DMS79 (cell line): ENCODE measurements around the gene GPR37L1.
A peak's percentile ranks its signal among the peaks of the same experiment; 100 is the strongest.

Experiments used
- DNase-seq: peaks from one replicate; lab custom pipeline; 2025; lab: John Stamatoyannopoulos, UW

Gene GPR37L1, protein sequence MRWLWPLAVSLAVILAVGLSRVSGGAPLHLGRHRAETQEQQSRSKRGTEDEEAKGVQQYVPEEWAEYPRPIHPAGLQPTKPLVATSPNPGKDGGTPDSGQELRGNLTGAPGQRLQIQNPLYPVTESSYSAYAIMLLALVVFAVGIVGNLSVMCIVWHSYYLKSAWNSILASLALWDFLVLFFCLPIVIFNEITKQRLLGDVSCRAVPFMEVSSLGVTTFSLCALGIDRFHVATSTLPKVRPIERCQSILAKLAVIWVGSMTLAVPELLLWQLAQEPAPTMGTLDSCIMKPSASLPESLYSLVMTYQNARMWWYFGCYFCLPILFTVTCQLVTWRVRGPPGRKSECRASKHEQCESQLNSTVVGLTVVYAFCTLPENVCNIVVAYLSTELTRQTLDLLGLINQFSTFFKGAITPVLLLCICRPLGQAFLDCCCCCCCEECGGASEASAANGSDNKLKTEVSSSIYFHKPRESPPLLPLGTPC

DNA sequence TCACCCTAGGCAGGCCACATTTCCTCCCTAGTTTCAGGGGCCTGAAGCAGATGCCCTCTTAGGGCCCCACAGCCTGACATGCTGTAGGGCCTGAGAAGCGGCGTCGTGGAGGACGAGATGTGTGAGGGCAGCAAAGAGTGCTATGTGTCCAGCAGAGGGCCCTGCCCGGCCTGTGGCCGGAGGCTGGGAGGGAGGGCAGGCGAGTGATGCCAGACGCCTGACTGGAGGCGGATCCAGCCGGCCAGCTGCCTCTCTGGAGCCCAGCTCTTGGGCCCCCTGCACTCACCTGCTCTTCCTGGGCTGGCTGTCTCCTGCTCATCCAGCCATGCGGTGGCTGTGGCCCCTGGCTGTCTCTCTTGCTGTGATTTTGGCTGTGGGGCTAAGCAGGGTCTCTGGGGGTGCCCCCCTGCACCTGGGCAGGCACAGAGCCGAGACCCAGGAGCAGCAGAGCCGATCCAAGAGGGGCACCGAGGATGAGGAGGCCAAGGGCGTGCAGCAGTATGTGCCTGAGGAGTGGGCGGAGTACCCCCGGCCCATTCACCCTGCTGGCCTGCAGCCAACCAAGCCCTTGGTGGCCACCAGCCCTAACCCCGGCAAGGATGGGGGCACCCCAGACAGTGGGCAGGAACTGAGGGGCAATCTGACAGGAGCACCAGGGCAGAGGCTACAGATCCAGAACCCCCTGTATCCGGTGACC lies at the start of gene GPR37L1:
Gene GPR37L1, plus strand, starts transcription at position 279 of the 697 bp plus-strand sequence. Its CDS starts 47 bp downstream, at position 326.
- DNase-seq: no peak

DNA sequence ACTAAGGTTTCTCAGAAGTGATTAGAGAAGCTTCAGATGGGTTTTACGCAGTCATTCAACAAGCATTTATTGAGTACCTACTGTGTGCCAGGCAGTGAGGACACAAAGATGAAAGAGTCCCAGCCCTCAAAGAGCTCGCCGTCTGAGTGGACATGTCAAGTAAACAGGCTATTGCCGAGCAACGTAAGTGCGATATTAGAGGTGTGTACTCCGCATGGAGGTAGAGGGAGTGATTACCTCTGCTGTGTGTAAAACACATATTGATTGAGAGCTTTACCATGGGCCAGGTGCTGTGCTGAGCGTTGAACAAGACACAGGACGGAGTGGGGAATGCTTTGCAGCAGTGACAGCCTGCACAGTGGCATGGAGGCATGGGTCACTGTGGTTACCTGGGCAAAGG lies 49.5 kb upstream of the GPR37L1 start:
- no peak for DNase-seq

DNA sequence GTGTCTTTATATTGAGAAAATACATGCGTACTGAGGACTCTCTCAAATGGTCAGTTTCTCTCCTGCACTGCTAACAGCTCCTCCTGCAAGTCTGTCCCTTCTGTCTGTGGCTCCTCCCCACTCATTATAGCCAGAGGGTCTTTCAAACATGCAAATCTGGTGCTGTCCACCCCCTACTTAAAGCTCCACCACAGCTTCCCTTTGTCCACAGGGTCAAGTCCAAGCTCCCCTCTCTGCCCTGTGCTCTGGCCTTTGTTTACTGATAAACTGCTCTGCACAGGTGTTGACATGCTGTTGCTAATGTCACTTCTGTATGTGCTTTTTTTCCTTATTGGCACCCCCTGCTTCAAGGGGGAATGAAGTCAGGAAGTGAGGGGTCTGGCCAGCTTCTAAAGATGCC lies 47.7 kb upstream of the GPR37L1 start:
- no peak for DNase-seq

DNA sequence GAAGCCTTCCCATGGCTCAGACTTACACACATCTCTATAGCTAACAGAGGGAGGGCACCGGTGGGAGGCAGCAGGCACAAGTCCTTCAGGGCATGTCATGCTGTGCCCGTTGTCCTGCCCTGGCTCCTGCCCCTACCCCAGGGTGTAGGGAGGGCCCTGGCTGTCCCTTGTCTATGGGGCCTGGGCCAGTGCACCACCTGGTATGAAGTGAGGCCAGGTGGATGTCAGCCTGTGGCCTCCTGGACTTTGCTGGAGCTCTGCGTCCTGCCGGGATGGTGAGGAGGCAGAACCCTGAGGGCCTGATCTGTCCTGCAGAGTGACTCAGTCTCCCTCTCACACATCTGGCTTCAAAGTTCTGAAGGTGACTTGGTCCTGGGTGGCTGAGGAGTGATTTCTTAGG lies 47.3 kb upstream of the GPR37L1 start:
- no peak for DNase-seq

DNA sequence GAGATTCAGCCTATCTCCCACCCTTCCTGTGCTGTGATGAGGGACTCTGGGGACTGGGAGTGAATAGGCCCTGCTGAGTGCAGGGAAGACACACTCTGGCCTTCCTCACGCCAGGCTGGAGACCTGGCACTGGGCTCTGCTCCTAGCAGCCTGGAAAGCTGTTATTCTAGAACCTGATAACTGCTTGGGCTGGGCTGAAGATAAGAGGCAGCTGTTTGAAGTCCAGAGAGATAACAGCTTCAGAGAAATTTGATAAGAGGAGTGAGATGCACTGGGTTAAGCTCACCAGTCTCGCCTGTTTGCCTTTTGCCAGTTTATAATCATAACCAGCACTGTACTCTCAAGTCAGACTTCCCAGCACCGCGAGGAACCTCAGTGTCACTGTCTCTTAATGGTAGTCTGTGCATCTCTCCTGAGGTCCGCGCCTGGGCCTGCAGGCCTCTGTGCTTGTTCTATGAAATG lies 46.6 kb upstream of the GPR37L1 start:
- DNase-seq: no peak

DNA sequence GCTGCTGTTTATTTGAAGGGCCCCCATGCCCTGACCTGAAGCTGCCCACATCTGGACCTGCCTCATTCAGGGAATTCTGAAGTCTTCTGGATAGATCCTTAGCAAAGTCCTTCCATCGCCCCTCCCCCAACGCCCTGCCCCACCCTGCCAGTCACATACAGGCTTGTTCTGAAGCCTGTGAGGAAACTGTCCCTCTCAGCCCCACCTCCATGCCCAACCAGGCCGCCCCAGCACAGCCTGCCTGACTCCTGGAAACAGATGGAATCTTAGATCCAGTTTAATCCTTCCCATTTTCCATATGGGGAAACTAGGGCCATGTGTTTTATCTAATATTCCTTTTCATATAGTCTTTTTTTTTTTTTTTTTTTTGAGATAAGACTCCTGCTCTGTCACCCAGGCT lies 44.5 kb upstream of the GPR37L1 start:
- no peak for DNase-seq

DNA sequence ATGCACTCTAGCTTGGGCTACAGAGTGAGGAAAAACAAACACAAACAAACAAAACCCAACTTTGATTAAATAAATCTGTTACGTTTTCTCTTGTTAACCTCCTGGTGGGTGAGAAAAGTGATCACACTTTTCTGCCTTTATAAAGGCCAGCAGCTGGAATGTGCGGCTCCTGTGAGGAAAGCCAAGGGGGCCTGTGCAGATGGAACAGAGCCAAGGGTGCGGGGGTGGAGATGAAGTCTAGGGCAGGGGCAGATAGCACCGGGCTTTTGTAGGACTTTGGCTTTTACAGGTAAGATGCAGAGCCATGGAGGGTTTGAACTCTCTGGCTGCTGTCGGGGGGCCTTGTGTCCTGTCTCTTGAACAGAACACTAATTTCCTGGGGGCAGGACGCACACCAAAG lies 40.7 kb upstream of the GPR37L1 start:
- no peak for DNase-seq

DNA sequence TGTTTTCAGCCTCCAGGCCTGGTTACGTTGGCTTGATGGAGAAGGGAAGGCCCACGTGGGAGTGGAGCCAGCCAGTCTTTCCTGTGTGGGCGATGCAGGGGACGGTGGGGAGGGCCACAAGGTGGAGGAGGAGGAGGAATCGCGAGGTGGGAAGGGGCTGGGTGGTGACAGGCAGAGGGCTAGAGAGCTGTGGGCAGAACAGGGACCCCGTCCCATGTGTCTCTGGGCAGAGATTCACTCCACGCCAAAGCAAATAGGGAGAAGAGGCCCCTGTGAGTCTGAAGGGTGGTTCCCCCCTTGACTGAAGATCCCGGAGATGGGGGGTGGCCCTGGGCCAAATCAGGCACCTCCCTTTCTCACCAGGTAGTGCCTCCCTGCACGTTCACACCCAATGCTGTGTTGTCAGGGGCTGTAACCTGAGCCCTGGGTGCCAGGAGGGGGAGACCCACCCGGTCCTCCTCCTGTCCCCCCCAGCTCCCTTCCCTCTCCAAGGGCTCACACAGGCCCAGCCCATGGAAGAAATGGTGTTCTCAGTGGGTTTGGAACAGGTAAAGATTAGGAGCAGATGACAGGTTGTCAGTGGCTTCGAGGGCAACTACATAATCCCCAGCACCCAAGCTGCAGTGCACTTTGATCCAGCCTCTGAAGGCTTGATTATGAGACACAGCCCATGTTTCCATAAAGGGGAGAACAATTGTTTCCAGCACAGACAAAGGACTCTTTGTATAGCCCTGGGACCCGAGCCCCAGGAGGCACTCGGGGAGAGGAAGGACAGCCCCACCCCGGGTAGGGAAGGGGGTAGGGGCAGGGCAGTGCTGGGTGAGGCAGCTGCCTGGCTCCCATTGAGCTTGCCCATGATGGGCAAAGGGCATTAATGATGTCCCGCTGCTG lies 37.7 kb upstream of the GPR37L1 start:
- peak; percentile 40 for DNase-seq

DNA sequence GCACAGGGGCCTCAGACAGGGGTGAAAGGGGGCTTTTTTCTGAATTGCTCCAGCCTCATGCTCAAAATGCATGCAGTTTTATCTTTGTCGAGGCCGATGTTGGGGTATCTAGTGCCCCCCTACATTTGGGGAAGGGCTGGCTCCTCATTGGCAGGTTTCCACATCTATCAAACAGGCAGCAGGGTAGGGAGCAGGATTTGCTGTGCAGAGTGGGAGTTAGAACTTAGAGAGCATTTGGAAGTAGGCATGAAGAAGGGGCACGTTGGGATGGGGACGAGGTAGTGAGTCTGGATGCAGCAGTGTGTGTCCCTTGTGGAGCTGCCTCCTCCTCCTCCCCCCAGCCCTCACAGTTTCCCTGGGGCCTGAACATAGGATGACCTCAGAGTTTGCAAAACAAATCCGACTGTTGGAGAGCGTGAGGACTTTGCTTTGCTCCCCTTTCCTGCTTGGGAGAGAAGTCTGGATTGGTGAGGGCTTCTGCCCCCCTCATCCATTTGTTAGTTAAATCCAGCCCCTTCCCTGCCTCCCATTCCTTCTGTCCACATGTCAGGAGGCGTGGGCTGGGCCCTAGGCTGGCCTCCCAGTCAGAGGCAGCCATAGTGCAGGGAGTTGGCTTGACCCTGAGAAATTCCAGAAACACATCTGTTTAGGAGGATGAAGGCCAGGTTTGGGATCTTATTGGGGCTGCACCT lies 36.9 kb upstream of the GPR37L1 start:
- no peak for DNase-seq

DNA sequence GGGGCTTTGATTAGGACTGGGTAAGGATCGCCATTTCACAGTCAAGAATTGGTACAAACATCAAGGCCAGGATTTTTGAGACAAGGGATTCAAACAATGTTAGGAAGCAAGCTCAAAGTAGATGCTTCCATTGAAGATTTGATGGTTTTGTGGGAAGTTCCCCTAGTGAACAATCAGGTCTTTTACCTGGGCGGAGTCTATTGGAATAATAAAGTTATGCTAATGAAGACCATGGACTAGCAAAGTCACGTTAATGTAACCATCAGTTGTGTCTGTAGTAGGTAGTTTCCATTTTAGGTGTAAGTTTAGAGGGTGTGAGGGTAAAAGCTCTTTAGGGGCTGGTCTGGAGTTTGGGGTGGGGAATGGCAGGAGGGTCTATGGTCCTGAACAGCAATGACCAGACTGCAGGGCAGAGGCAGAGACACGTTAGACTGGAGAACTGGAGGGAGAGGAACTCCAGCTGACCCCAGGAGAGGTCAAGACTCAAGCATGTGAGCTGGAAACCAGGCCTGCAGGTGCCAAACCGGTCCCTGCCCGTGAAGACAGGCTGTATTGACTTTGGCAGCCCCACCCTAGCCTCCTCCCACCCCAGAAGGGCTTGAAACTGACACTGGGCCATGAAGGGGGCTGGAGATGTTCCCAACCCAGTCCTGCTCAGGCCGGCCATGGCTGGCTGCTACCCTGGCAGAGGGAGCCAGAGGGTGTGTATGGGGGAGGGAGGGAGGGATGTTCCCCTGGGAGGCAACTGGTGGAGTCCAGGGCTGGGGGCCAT lies 36.0 kb upstream of the GPR37L1 start:
- no peak for DNase-seq

DNA sequence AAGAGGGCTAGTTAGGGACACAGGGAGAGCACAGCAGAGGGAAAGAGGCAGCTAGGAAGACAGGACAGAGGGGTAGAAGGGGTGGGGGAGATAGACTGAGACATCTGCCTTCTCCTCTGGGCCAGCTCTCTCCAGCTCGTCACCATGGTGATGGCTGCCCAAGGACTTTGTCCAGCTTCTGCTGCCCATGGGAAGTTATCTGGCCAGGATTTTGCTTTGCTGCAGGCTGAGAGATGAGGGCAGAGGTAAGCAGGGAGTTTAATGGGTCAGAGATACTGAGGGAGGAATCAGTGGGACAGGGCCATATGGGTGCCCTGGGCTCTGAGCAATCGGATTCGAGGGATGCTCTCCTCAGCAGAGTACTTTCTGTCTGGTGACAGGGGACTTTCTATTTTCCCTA lies 34.5 kb upstream of the GPR37L1 start:
- DNase-seq: no peak

DNA sequence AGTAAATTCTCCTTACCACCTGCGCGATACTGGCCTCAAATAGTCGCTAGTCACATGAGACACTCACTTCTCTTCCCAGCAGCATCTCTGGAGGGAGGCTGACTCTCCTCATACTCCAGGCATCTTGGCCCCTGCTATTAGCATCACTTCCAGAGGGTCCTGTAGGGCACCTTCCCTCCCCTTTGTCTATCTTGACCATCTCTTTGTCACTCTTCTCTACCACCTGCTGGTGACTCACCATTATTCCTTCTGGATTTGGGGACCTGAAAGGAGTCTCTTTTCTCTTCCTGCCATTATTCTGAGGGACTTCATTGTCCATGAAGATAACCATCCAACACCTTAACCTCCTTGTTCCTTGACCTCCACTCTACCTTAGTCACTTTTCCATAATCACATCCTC lies 31.7 kb upstream of the GPR37L1 start:
- DNase-seq: no peak

DNA sequence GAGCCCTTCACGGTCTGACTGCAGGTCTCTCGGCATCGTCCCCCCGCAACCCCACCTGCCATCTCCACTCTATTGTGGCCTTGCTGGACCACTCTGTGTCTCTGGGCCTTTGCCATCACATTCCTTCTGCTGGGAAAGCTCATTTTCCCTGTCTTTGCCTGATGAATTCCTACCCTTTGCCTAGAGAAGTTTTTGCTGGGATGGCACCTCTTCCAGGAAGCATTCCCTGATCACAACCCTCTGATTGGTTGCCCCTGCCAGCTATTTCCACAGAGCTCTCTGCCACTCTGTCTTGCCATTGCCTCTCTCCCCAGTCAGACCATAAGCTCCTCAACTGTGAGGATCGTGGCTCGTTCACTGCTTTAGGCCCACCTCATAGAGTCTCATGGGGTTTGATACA lies 28.9 kb upstream of the GPR37L1 start:
- no peak for DNase-seq

DNA sequence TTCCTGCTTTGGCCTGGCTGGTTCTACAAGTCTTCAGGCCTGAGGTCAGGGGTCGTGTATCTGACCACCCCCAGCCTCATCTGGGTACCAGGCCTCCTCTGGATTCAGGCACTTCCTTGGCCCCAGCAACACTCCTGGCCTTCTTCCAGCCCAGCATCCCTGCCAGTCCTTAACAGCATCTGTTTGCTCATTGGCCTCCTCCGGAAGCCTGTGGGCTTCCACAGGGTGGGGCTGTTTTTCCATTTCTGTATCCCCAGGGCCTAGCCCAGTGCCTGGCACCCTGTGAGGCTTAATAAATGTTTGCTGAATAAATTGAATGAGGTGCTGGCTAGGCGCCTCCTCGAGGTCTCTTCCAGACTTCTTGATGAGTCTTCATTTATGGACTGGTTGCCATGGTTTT lies 21.5 kb upstream of the GPR37L1 start:
- no peak for DNase-seq

DNA sequence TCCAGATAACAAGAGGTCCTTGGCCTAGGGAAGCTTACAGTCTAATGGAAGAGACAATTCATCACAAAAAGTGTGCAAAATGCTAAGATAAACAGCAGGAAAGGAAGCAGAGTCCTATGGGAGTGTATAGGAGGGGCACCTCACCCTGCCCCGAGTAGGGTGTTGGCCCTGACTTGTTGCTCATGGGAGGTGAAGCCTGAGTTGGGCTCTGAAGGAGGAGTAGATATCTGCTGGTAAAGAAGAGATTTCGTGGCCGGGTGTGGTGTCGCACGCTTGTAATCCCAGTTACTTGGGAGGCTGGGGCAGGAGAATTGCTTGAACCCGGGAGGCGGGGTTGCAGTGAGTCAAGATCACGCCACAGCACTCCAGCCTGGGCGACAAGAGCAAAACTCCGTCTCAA lies 18.6 kb upstream of the GPR37L1 start:
- DNase-seq: no peak

DNA sequence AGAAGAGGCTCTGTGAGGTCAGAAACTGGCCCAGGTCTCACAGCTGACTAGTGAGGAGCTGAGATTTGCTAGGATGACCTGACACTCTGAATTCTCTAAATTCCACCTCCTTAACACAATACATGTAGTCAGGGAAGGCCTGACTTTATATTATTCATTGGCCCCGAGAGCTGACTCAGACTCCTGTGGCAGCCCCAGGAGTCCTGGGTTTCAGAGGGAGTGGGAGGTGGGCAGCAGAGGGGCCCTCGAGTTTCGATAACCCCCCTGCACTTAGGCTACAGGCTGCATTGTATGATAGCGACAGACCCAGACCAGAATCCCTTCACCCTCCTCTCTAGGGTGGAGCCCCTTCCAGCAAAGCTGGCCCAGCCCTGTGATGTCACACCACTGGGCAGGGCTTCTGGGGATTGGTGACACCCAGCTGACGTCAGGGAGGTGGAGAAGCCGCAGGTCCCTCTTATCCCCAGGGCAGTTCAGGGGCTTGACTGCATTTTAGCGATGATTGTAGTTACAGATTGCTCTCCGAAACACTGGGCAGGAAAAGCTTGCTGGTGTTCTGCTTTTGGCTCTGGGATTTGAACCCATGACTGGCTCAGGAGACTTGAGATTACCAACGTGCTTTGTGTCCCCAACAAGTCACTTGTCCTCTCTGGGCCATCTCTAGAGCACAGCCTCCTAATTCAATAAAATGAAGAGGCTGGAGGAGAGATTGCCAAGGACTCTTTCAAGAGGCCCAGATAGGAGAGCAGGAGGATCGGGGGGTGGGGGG lies 17.0 kb upstream of the GPR37L1 start:
- no peak for DNase-seq

DNA sequence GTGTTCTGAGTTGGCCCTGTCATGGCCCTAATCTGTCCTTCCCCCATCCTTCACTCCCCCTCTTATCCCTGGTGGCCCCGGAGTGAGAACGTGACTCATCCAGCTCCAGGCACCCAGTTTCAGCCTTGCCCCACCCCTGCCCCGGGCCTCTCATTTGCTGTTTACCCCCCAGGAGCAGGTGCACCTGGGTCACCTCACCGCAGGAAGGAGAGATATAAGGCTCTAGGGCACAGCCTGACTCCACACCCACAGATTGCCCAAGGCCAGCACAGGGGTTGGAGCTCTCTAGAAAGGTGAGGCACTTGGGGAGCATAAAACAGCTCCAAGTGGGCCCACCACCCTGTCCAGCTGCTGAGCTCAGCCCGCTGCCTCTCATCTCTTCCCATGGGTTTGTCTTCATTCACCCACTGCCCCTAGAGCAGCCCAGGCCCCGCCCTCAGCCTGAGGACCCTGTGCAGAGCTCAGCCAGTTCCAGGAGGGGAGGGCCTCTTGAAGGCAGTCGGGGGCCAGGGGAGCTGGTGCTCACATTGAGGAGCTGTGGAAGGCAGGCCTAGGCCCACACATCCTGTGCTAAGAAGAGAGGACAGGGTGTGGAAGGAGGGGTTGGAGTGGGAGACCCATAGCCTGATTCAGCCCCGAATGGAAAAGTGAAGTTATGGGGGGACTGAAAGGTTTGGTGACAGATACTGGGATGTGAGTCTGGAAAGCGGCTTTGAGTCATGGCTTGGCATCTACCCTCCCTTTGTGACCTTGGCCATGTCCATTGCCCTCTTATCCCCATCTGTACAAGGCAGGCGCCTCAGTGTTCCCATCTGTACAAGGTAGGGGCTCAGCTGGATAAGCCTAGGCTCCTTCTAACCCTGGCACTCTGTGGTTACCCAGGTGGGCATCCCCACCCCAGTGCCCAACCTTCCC lies 16.1 kb upstream of the GPR37L1 start:
- DNase-seq: peak; percentile 63

DNA sequence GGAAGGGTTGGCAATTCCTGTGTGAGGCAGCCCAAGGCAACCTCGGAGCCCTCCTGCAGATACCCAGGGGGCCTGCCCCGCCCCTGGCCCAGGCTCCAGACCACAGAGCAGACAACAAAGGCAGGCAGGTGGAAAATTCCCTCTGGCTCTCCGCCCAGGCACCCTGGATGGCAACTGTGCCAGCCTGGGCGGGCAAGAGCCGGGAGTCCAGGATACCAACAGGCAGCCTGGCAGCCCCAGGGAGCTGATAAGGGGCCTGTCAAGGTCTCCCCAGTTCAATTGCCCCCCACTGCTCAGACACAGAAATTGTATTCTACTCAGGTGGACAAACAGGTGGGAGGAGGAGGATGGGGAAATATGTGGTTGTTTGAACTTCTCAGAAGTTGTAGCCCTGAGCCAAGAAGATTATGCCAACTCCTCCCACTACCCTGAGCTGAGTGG lies 15.4 kb upstream of the GPR37L1 start:
- DNase-seq: peak; percentile 92
